ENCODE data around the gene MYO3B.

Gene MYO3B

GRCh38 chr2:170271340-170271739, 93.4 kb downstream of the MYO3B start:
- Histone ChIP-seq H2BK12ac (ENCODE audit: low read length in 2 of 2) (no peak overlapping the region), H2BK15ac (ENCODE audit: low read depth, poor library complexity, severe bottlenecking) (no peak overlapping the region), H3K23ac (ENCODE audit: low read length in 2 of 2) (no peak overlapping the region), H3K14ac (ENCODE audit: low read length in 2 of 2) (no peak overlapping the region), H4K8ac (ENCODE audit: low read length) (no peak overlapping the region), H3K4ac (ENCODE audit: low read depth in 1 of 2, low read length in 2 of 2) (no peak overlapping the region), H3K27me3 (ENCODE audit: control insufficient read depth in 1 of 2, insufficient read depth in 1 of 2, low read length in 2 of 2) (peaks cover 0 to 6% of the 10 kb centered on the region in 2 experiments), H4K91ac (ENCODE audit: low read length) (no peak overlapping the region), H3K4me3 (ENCODE audit: insufficient read depth in 1 of 2, low read depth in 1 of 2, low read length in 2 of 2) (no peak overlapping the region), H3K4me1 (ENCODE audit: control insufficient read depth, insufficient read depth, low read depth, low read length) (no peaks in the 10 kb centered on the region), H2AK5ac (ENCODE audit: low read length, severe bottlenecking) (no peak overlapping the region), H3K36me3 (ENCODE audit: control insufficient read depth in 1 of 2, insufficient read depth in 2 of 2, low read depth in 1 of 2, low read length in 2 of 2) (no peaks in the 10 kb centered on the region), H3K9me3 (ENCODE audit: control insufficient read depth, low read length) (no peaks in the 10 kb centered on the region), H3K27ac (ENCODE audit: low read length, poor library complexity, severe bottlenecking) (no peak overlapping the region), H2BK120ac (ENCODE audit: low read depth, low read length) (no peak overlapping the region), H3K4me2 (ENCODE audit: low read length, poor library complexity, severe bottlenecking) (no peak overlapping the region), H3K18ac (ENCODE audit: low read depth in 1 of 2, low read length in 2 of 2) (no peak overlapping the region), H3K79me1 (replicated peaks; ENCODE audit: low read length, poor library complexity, severe bottlenecking) (no peaks in the 10 kb centered on the region), H2BK5ac (ENCODE audit: low read depth, low read length, poor library complexity, severe bottlenecking) (no peak overlapping the region), H3K9ac (ENCODE audit: low read length) (no peak overlapping the region), H2AFZ (ENCODE audit: low read depth, low read length) (no peak overlapping the region)
- DNase-seq: no peak
- 88% methylated on average over 1 of the region's 1 CpG for WGBS

- H3K27ac ChIP-seq (ENCODE audit: low read length, poor library complexity, severe bottlenecking): no peak overlapping the region
- DNase-seq: no peak
- no peak overlapping the region for H3K4ac ChIP-seq (ENCODE audit: low read depth in 1 of 2, low read length in 2 of 2)
- H2BK5ac ChIP-seq (ENCODE audit: low read depth, low read length, poor library complexity, severe bottlenecking): no peak overlapping the region
- H3K23ac ChIP-seq (ENCODE audit: low read length in 2 of 2): no peak overlapping the region
- 67% methylated on average over 1 of the region's 3 CpGs for WGBS
- no peak overlapping the region for H2AK5ac ChIP-seq (ENCODE audit: low read length, severe bottlenecking)
- no peak overlapping the region for H3K4me2 ChIP-seq (ENCODE audit: low read length, poor library complexity, severe bottlenecking)
- H3K9me3 ChIP-seq (ENCODE audit: control insufficient read depth, low read length): no peaks in the 10 kb centered on the region
- no peak overlapping the region for H3K9ac ChIP-seq (ENCODE audit: low read length)
- H2AFZ ChIP-seq (ENCODE audit: low read depth, low read length): no peak overlapping the region
- H2BK120ac ChIP-seq (ENCODE audit: low read depth, low read length): no peak overlapping the region
- H4K91ac ChIP-seq (ENCODE audit: low read length): no peak overlapping the region
- H3K79me1 ChIP-seq (replicated peaks; ENCODE audit: low read length, poor library complexity, severe bottlenecking): no peaks in the 10 kb centered on the region
- H3K4me1 ChIP-seq (ENCODE audit: control insufficient read depth, insufficient read depth, low read depth, low read length): no peaks in the 10 kb centered on the region
- H3K4me3 ChIP-seq (ENCODE audit: insufficient read depth in 1 of 2, low read depth in 1 of 2, low read length in 2 of 2): no peak overlapping the region
- H2BK12ac ChIP-seq (ENCODE audit: low read length in 2 of 2): no peak overlapping the region
- H3K27me3 ChIP-seq (ENCODE audit: control insufficient read depth in 1 of 2, insufficient read depth in 1 of 2, low read length in 2 of 2): peaks cover 0 to 6% of the 10 kb centered on the region in 2 experiments
- no peak overlapping the region for H4K8ac ChIP-seq (ENCODE audit: low read length)
- H3K36me3 ChIP-seq (ENCODE audit: control insufficient read depth in 1 of 2, insufficient read depth in 2 of 2, low read depth in 1 of 2, low read length in 2 of 2): no peaks in the 10 kb centered on the region
- H2BK15ac ChIP-seq (ENCODE audit: low read depth, poor library complexity, severe bottlenecking): no peak overlapping the region
- H3K18ac ChIP-seq (ENCODE audit: low read depth in 1 of 2, low read length in 2 of 2): no peak overlapping the region
- no peak overlapping the region for H3K14ac ChIP-seq (ENCODE audit: low read length in 2 of 2)
Measured at GRCh38 chr2:170276056-170276455, 98.1 kb downstream of the MYO3B start.

DNA sequence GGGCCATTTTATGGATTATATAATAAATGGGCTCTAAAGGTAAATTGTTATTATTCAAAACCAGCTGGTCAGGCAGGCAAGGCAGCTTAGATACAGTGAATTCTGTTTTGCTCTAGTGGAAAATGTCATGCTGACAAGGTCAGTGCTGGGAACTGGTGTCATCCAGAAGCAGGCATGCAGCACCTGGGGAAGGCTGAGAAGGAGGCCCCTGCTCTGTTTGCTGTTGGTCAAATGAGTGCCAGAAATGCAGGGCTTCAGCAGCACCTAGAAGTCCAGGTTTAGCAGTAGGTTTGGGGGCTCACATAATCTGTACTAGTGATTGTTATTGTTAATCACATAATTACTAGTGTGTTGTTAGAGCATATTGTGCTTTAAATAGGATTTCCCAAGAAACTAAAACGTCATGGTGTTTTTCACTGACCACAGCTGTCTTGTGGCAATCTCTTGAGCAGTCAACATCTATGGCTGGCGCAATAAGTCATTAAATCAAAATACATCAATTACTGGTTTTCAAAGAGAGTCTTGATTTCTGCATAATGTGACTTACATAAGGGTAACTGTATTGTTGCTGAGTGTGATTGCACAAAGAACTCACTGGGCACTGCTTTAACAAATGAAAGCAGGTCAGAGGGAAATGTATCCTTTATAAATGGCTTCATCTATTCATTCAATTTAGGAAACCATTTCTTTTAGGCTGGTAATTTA, 99.1 kb downstream of the MYO3B start:
- no peak for DNase-seq
- no peak overlapping the region for H3K4me3 ChIP-seq (ENCODE audit: insufficient read depth in 1 of 2, low read depth in 1 of 2, low read length in 2 of 2)
- H3K23ac ChIP-seq (ENCODE audit: low read length in 2 of 2): no peak overlapping the region
- H3K27me3 ChIP-seq (ENCODE audit: control insufficient read depth in 1 of 2, insufficient read depth in 1 of 2, low read length in 2 of 2): peaks cover 0 to 6% of the 10 kb centered on the region in 2 experiments
- H2BK15ac ChIP-seq (ENCODE audit: low read depth, poor library complexity, severe bottlenecking): no peak overlapping the region
- H3K27ac ChIP-seq (ENCODE audit: low read length, poor library complexity, severe bottlenecking): no peak overlapping the region
- no peak overlapping the region for H4K91ac ChIP-seq (ENCODE audit: low read length)
- H3K4me1 ChIP-seq (ENCODE audit: control insufficient read depth, insufficient read depth, low read depth, low read length): no peaks in the 10 kb centered on the region
- no peak overlapping the region for H2AK5ac ChIP-seq (ENCODE audit: low read length, severe bottlenecking)
- no peaks in the 10 kb centered on the region for H3K79me1 ChIP-seq (replicated peaks; ENCODE audit: low read length, poor library complexity, severe bottlenecking)
- no peak overlapping the region for H3K18ac ChIP-seq (ENCODE audit: low read depth in 1 of 2, low read length in 2 of 2)
- no peak overlapping the region for H2AFZ ChIP-seq (ENCODE audit: low read depth, low read length)
- H3K14ac ChIP-seq (ENCODE audit: low read length in 2 of 2): no peak overlapping the region
- 50% methylated on average over 1 of the region's 2 CpGs for WGBS
- no peak overlapping the region for H2BK12ac ChIP-seq (ENCODE audit: low read length in 2 of 2)
- no peak overlapping the region for H3K4ac ChIP-seq (ENCODE audit: low read depth in 1 of 2, low read length in 2 of 2)
- no peaks in the 10 kb centered on the region for H3K9me3 ChIP-seq (ENCODE audit: control insufficient read depth, low read length)
- H3K36me3 ChIP-seq (ENCODE audit: control insufficient read depth in 1 of 2, insufficient read depth in 2 of 2, low read depth in 1 of 2, low read length in 2 of 2): no peaks in the 10 kb centered on the region
- H2BK120ac ChIP-seq (ENCODE audit: low read depth, low read length): no peak overlapping the region
- H4K8ac ChIP-seq (ENCODE audit: low read length): no peak overlapping the region
- H3K4me2 ChIP-seq (ENCODE audit: low read length, poor library complexity, severe bottlenecking): no peak overlapping the region
- H3K9ac ChIP-seq (ENCODE audit: low read length): no peak overlapping the region
- H2BK5ac ChIP-seq (ENCODE audit: low read depth, low read length, poor library complexity, severe bottlenecking): no peak overlapping the region

DNA sequence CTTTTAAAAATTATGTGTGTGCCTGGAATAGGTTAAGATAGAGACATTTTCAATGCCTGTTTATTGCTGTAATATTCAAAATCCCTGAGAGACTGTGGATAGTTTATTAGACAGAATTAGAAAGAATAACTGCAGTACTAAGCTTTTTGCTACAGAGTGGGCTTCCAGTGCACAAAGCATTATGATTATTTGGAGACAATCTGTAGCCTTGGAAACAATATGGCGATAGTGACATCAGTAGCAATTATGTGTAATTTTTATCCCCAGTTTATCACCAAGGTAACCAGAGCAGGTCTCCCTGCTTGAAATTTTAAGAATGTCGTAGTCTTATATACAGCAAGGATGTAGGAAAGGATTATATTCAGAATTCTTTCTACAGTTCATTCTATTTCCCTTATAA, 100.0 kb downstream of the MYO3B start:
- Histone ChIP-seq H2BK120ac (ENCODE audit: low read depth, low read length) (no peak overlapping the region), H3K27me3 (ENCODE audit: control insufficient read depth in 1 of 2, insufficient read depth in 1 of 2, low read length in 2 of 2) (peaks cover 0 to 10% of the 10 kb centered on the region in 2 experiments), H3K36me3 (ENCODE audit: control insufficient read depth in 1 of 2, insufficient read depth in 2 of 2, low read depth in 1 of 2, low read length in 2 of 2) (no peaks in the 10 kb centered on the region), H2BK12ac (ENCODE audit: low read length in 2 of 2) (no peak overlapping the region), H3K79me1 (replicated peaks; ENCODE audit: low read length, poor library complexity, severe bottlenecking) (no peaks in the 10 kb centered on the region), H3K4me1 (ENCODE audit: control insufficient read depth, insufficient read depth, low read depth, low read length) (no peaks in the 10 kb centered on the region), H3K14ac (ENCODE audit: low read length in 2 of 2) (no peak overlapping the region), H3K23ac (ENCODE audit: low read length in 2 of 2) (no peak overlapping the region), H2AK5ac (ENCODE audit: low read length, severe bottlenecking) (no peak overlapping the region), H3K9ac (ENCODE audit: low read length) (no peak overlapping the region), H3K9me3 (ENCODE audit: control insufficient read depth, low read length) (no peaks in the 10 kb centered on the region), H3K4ac (ENCODE audit: low read depth in 1 of 2, low read length in 2 of 2) (no peak overlapping the region), H2BK15ac (ENCODE audit: low read depth, poor library complexity, severe bottlenecking) (no peak overlapping the region), H3K27ac (ENCODE audit: low read length, poor library complexity, severe bottlenecking) (no peak overlapping the region), H3K18ac (ENCODE audit: low read depth in 1 of 2, low read length in 2 of 2) (no peak overlapping the region), H4K8ac (ENCODE audit: low read length) (no peak overlapping the region), H4K91ac (ENCODE audit: low read length) (no peak overlapping the region), H2AFZ (ENCODE audit: low read depth, low read length) (no peak overlapping the region), H3K4me3 (ENCODE audit: insufficient read depth in 1 of 2, low read depth in 1 of 2, low read length in 2 of 2) (no peak overlapping the region), H3K4me2 (ENCODE audit: low read length, poor library complexity, severe bottlenecking) (no peak overlapping the region), H2BK5ac (ENCODE audit: low read depth, low read length, poor library complexity, severe bottlenecking) (no peak overlapping the region)
- no peak for DNase-seq
- 80% methylated on average over 1 of the region's 2 CpGs for WGBS
